SK-N-SH (cell line): ENCODE results near the gene SLC37A1. TPM values are rescaled to one million over a fixed set of nuclear protein-coding genes. Genes with fewer than 3 reads are reported as not detected.

Experiments
- CTCF ChIA-PET: fragments of 300-600, 350-600 bp; formaldehyde crosslinking; extraction: SDS; loops from one replicate; lab custom pipeline; 2021; lab: Yijun Ruan, JAX
- POLR2A ChIA-PET: fragments of 350-600 bp; sonication (Branson Sonifier 250); formaldehyde crosslinking; extraction: SDS; loops from one replicate; lab custom pipeline; 2020; ENCODE audit warnings: antibody characterized with exemption, inconsistent platforms; lab: Yijun Ruan, JAX
- DNase-seq: peaks from one replicate; pipeline ENCODE4 v3.0.0; 2012
- H2AFZ ChIP-seq: fragments of 200-600 bp; sonication (generic); 2 replicates; pipeline ENCODE4 v1.8.1; 2016; ENCODE audit warnings: antibody characterized with exemption, mild to moderate bottlenecking, low read depth
- H3F3A ChIP-seq: fragments of 200-600 bp; sonication (generic); replicated peaks from 2 replicates; pipeline ENCODE3; 2016; ENCODE audit warnings: antibody characterized with exemption, mild to moderate bottlenecking; ENCODE audit not compliant: insufficient read depth
- H3K27ac ChIP-seq, 2 experiments: fragments of 200-500 bp in 1 of 2; fragments of 200-600 bp in 1 of 2; sonication (Bioruptor generic) in 1 of 2; sonication (generic), shearing (Covaris generic) in 1 of 2; 2 replicates each; pipeline versions ENCODE4 v1.5.1 to v1.6.1; 2014 to 2016; ENCODE audit warnings: low read depth in 2 of 2, inconsistent platforms in 1 of 2, low read length in 1 of 2, mild to moderate bottlenecking in 1 of 2, mixed read lengths in 1 of 2
- H3K27me3 ChIP-seq: fragments of 200-600 bp; sonication (generic), shearing (Covaris generic); 2 replicates; pipeline ENCODE4 v1.6.1; 2016; ENCODE audit warnings: mixed run types; ENCODE audit not compliant: insufficient read depth
- H3K36me3 ChIP-seq, 2 experiments: fragments of 200-500 bp in 1 of 2; fragments of 200-600 bp in 1 of 2; sonication (Bioruptor generic) in 1 of 2; sonication (generic) in 1 of 2; replicated peaks in 1 of 2; 2 replicates each; pipeline versions ENCODE3 to v1.5.1; 2014 to 2016; ENCODE audit warnings: low read length in 1 of 2, mild to moderate bottlenecking in 1 of 2; ENCODE audit not compliant: insufficient read depth in 2 of 2, control insufficient read depth in 1 of 2
- H3K4me1 ChIP-seq, 2 experiments: fragments of 200-500 bp in 1 of 2; fragments of 200-600 bp in 1 of 2; sonication (Bioruptor generic) in 1 of 2; sonication (generic), shearing (Covaris generic) in 1 of 2; 2 replicates each; pipeline versions ENCODE4 v1.5.1 to v1.6.1; 2014 to 2016; ENCODE audit warnings: low read depth in 1 of 2, low read length in 1 of 2, mixed run types in 1 of 2; ENCODE audit not compliant: insufficient read depth in 2 of 2, control insufficient read depth in 1 of 2
- H3K4me2 ChIP-seq: fragments of 200-600 bp; sonication (generic), shearing (Covaris generic); 2 replicates; pipeline ENCODE4 v1.6.1; 2017; ENCODE audit warnings: mixed run types
- H3K4me3 ChIP-seq, 2 experiments: fragments of 200-500 bp in 1 of 2; fragments of 200-600 bp in 1 of 2; sonication (Bioruptor generic) in 1 of 2; sonication (generic), shearing (Covaris generic) in 1 of 2; 2 replicates each; pipeline versions ENCODE4 v1.5.1 to v1.8.1; 2014 to 2016; ENCODE audit warnings: low read depth in 2 of 2, inconsistent platforms in 1 of 2, low read length in 1 of 2, mild to moderate bottlenecking in 1 of 2, mixed read lengths in 1 of 2, moderate library complexity in 1 of 2
- H3K79me2 ChIP-seq: fragments of 200-600 bp; sonication (generic); 2 replicates; pipeline ENCODE4 v1.8.1; 2017; ENCODE audit warnings: mild to moderate bottlenecking; ENCODE audit not compliant: insufficient read depth
- H3K9ac ChIP-seq: fragments of 200-600 bp; sonication (generic); 2 replicates; pipeline ENCODE4 v1.6.1; 2017; ENCODE audit warnings: mixed run types
- H3K9me2 ChIP-seq: fragments of 200-600 bp; sonication (generic); 2 replicates; pipeline ENCODE4 v1.6.1; 2017; ENCODE audit warnings: mixed run types
- H3K9me3 ChIP-seq: fragments of 200-600 bp; sonication (generic); 2 replicates; pipeline ENCODE4 v1.6.1; 2017; ENCODE audit warnings: mixed run types, mild to moderate bottlenecking, moderate library complexity
- H4K20me1 ChIP-seq: fragments of 200-600 bp; sonication (generic); 2 replicates; pipeline ENCODE4 v1.6.1; 2017; ENCODE audit warnings: mild to moderate bottlenecking, mixed run types; ENCODE audit not compliant: insufficient read depth
- CTCF ChIP-seq: fragments of 200-600 bp; sonication (generic); IDR thresholded peaks from 2 replicates; pipeline ENCODE4 v1.6.1; 2017; ENCODE audit warnings: antibody characterized with exemption, mild to moderate bottlenecking, moderate library complexity
- ELF1 ChIP-seq: IDR thresholded peaks from 2 replicates; pipeline ENCODE4 v1.4.0; 2012
- FOSL2 ChIP-seq: IDR thresholded peaks from 2 replicates; pipeline ENCODE4 v1.4.0; 2012; ENCODE audit warnings: low read depth, mild to moderate bottlenecking, moderate library complexity, borderline replicate concordance
- FOXJ3 ChIP-seq: sonication (generic); formaldehyde crosslinking; IDR thresholded peaks from 2 replicates; pipeline ENCODE4 v1.5.1; 2020; ENCODE audit warnings: mild to moderate bottlenecking, missing genetic modification reagents
- GABPA ChIP-seq: IDR thresholded peaks from 2 replicates; pipeline ENCODE4 v1.4.0; 2012; ENCODE audit warnings: low read depth, mild to moderate bottlenecking
- GATA2 ChIP-seq: sonication (generic); formaldehyde crosslinking; IDR thresholded peaks from 2 replicates; pipeline ENCODE4 v1.5.0; 2020; ENCODE audit warnings: mild to moderate bottlenecking, missing genetic modification reagents
- MEF2A ChIP-seq: IDR thresholded peaks from 2 replicates; pipeline ENCODE4 v1.4.0; 2012; ENCODE audit warnings: low read depth, borderline replicate concordance
- NRF1 ChIP-seq: IDR thresholded peaks from 2 replicates; pipeline ENCODE4 v1.6.1; 2012; ENCODE audit warnings: low read depth, mild to moderate bottlenecking, low read length
- PBX3 ChIP-seq: IDR thresholded peaks from 2 replicates; pipeline ENCODE4; 2012
- RAD21 ChIP-seq: IDR thresholded peaks from 2 replicates; pipeline ENCODE4 v1.6.1; 2012; ENCODE audit warnings: mild to moderate bottlenecking, low read length
- REST ChIP-seq: IDR thresholded peaks from 2 replicates; pipeline ENCODE4 v1.6.1; 2012; ENCODE audit warnings: mild to moderate bottlenecking, low read depth, low read length, moderate library complexity
- SMC3 ChIP-seq: IDR thresholded peaks from 2 replicates; pipeline ENCODE4 v1.6.1; 2012; ENCODE audit warnings: low read depth, low read length, improper control_type of control experiment
- TCF12 ChIP-seq: IDR thresholded peaks from 2 replicates; pipeline ENCODE4 v1.4.0; 2012
- YY1 ChIP-seq: IDR thresholded peaks from 2 replicates; pipeline ENCODE4 v1.4.0; 2012; ENCODE audit warnings: low read depth, mild to moderate bottlenecking
- WGBS: methylation state at CpG from one replicate; pipeline ENCODE4 v1.1.6; 2017; ENCODE audit warnings: low lambda C conversion rate; 5-methylcytosine and 5-hydroxymethylcytosine counted together
- polyA plus RNA-seq, 3 experiments: library from polyadenylated mRNA; depleted of rRNA; stranded (reverse); fragments of >200 nt; gene quantifications; 2 replicates each; pipeline ENCODE4 v1.2.3, GENCODE V29; 2012
- TF ChIP-seq, protein P1 (sequence below): IDR thresholded peaks from 2 replicates; pipeline ENCODE4 v1.4.0; 2012; ENCODE audit warnings: low read depth

The SLC37A1 gene
- polyA plus RNA-seq, 1 of the 3 experiments (the other 2 are of a cell fraction) = 2.8 TPM

DNA sequence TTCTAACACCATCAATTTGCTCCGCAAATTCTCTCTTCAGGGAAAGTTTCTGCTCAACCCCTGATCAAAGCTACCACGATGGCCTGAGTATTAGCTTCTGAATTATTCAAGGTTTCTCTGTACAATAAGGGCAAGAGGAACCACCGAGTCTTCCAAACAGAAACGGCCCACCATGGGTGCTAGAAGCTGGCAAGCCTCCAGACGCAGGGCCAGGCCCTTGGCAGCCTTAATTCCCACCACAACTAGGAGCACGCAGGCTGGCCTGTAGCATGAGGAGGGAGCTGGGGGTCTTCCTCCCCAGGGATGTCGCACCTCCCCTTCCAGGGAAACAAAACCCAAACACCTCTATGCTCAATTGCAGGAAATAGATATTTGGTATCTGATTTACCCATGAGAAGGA is 28.7 kb upstream of the SLC37A1 start:
- H3K9ac ChIP-seq = no peak overlapping the region
- no peak overlapping the region for H3K4me2 ChIP-seq
- H3F3A ChIP-seq = no peaks in the 10 kb centered on the region
- POLR2A ChIA-PET = no interaction called here
- H3K36me3 ChIP-seq = no peaks in the 10 kb centered on the region
- 39% methylated on average over 4 of the region's 7 CpGs for WGBS
- H3K27me3 ChIP-seq = no peaks in the 10 kb centered on the region; the same call in 1 of the 2 replicates
- no peak for TF ChIP-seq REST
- no peak for TF ChIP-seq ELF1
- TF ChIP-seq, protein P1, sequence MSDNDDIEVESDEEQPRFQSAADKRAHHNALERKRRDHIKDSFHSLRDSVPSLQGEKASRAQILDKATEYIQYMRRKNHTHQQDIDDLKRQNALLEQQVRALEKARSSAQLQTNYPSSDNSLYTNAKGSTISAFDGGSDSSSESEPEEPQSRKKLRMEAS = no peak
- TF ChIP-seq SMC3 = no peak
- no peak for TF ChIP-seq TCF12
- no peak for TF ChIP-seq FOXJ3 (CRISPR knock-in tag)
- no peak for TF ChIP-seq CTCF
- no peak for TF ChIP-seq FOSL2
- TF ChIP-seq GATA2 (CRISPR knock-in tag) = no peak
- no peak for TF ChIP-seq RAD21
- TF ChIP-seq GABPA = no peak
- TF ChIP-seq NRF1 = no peak
- no peak for TF ChIP-seq PBX3
- no peak for TF ChIP-seq YY1
- TF ChIP-seq MEF2A = no peak
- DNase-seq = no peak
- H3K79me2 ChIP-seq = no peaks in the 10 kb centered on the region
- H2AFZ ChIP-seq = no peak overlapping the region
- CTCF ChIA-PET = interaction anchor here (1.1 kb wide), 1 partner anchor 44 kb away, joined by 3 read pairs; no protein-coding TSS in a partner anchor
- H3K4me1 ChIP-seq = no peaks in the 10 kb centered on the region; a peak in 1 of 4 replicates
- no peak overlapping the region for H3K27ac ChIP-seq
- H3K9me3 ChIP-seq = no peaks in the 10 kb centered on the region
- H3K4me3 ChIP-seq = no peak overlapping the region
- H4K20me1 ChIP-seq = no peaks in the 10 kb centered on the region
- H3K9me2 ChIP-seq = no peaks in the 10 kb centered on the region; the same call in 1 of the 2 replicates
